Stimulated activated CD8-positive, alpha-beta memory T cell treated with anti-CD3 and anti-CD28 coated beads, Interleukin-12 subunit alpha, Interleukin-12 subunit beta, amount 100 ng/mL, for 24 hours (primary cell): ENCODE results near the gene ACOT9.
A peak's percentile ranks its signal among the peaks of the same experiment; 100 is the strongest.
"Not testable (repeated sequence)": the region's sequence is repeated elsewhere in the genome, so short reads cannot be mapped to it uniquely, and the experiment has no call there.

ENCODE experiments used
- DNase-seq: peaks from one replicate; pipeline ENCODE4 v3.0.0-alpha.2; 2020; ENCODE audit errors: extremely low read depth

ACOT9 gene

DNA sequence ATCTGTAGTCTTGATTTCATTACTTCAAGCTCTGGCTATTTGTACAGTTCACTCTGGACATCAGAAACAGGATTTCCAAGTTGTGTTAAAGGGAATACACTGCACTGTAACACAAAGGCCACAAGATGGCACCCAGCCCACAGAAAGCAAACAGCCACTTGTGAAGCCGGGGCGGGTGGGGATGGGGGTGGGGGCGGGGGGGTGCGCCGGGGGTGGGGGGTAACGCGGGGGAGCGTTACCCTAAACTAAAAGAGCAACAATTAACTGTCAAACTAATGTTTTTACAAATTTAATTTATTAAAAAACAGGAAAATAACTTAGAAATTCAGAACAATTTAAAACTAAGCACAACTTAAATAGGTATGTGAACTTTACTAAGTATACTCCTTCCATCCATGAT lies 48.5 kb downstream of the ACOT9 start:
- no peak for DNase-seq

DNA sequence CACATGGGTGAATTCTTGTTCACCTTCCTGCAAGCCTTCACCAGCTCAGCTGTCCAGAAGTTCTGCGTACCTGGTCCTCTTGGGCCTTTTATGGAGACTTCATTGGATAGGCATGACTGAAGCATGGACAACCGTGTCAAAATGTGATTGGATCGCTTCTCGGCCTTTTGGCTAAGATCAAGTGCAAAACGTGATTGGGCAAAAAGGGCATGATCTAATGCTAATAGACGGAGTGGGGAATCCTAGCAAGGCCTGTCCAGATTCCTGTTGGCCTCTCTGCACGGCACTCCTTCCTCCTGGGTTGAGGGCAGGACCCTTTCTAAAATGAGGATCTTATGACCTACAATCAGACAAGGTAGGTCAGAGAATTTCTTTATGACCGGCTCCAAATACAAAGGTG lies 50.9 kb downstream of the ACOT9 start:
- no peak for DNase-seq

DNA sequence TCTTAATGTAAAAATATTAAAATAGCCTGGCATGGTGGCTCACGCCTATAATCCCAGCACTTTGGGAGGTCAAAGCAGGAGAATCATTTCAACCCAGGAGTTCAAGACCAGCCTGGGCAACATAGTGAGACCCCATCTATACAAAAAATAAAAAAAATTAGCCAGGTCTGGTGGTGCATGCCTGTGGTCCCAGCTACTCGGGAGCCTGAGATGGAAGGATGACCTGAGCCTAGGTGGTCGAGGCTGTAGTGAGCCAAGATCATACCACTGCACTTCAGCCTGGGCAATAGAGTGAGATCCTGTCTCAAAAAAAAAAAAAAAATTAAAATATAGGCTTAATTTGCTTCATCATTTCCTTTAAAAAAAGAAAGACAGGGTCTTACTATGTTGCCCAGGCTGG lies 66.6 kb downstream of the ACOT9 start:
- DNase-seq = not testable (repeated sequence)

DNA sequence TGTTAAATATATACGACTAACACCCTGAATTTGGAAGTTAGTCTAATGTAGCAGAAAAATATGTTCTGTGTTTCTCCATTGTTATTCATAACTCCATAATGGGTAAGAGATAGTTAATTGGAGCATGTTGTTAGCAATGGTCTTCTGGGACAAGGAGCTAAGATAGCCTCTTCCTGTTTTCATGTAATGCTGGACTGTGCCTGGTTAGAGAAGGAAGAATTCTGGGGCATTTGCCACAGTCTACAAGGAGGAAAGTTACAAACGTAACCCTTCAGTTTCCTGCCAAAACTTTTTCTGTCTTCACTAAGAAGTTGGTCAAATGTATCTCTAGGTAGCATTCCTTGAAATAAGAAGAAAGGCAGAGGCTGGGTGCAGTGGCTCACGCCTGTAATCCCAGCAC lies 70.0 kb downstream of the ACOT9 start:
- no peak for DNase-seq

DNA sequence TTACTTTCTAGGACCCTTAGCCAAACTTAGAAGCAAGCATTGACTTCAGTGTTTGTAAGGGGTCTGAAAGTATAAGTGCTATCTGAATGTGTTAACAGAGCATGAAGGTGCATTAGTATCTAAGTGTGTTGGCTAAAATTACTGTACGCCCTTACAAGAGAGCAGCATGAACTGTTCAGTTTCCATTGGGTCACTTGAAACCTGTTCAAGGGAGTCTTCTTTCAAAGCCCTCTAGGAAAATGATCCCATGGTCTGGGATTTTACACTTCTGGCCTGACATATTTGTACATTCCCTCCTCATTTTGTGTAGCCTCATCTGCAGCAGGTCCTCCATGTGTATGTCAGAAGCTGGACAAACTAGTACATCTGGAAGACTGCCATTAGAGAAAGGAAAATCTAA lies 72.5 kb downstream of the ACOT9 start:
- no peak for DNase-seq

DNA sequence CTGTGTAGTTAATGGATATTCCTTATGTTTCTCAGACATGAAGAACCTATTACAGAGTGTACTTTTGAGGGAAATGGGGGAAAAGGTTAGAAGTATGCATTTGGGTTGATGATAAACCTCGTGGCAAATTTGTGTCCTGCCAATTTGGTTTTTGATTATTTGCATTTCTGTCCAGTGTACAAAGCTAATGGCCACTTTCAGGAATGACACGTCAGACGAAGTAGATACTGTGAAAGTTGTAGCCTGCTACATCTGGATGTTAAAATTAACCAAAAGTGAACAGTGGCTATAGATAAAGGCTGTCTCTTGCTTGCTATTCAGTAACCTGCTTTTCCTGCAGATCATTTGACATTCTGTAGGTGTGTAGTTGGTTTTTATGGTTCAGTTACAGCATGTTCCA lies 74.7 kb downstream of the ACOT9 start:
- DNase-seq = no peak

DNA sequence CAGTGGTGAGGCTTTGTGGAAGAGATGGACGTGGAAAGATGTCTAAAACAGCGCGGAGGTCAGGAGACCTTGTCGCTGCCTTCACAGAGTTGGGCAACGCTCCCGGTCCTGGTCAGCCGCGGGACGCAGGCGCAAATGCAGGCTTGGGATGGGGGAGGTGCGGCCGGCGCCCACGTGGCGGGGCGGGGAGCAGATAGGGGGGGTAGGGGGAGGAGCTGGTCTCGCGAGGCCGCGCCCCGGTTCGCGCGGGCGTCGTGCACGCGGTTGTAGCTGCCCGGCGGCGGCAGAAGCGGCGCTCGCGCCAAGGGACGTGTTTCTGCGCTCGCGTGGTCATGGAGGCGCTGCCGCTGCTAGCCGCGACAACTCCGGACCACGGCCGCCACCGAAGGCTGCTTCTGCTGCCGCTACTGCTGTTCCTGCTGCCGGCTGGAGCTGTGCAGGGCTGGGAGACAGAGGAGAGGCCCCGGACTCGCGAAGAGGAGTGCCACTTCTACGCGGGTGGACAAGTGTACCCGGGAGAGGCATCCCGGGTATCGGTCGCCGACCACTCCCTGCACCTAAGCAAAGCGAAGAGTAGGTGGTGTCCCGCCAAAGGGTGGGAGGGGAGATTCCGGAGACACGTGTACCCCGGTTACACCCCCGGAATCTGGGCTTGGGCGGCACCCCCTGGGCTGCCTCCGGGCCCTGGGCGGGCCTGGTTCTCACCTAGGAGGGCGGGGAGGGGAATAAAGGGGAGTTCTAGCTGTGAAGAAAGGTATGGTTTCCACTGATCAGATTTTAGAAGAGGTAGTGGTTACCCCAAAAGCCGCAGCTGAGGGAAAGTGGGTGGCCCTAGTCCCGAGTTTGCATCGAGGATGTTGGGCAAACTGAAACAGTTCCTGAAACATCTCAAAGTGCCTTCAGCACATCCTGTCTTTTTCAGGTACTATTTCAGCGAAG lies 75.6 kb downstream of the ACOT9 start, which contains the start of gene PRDX4:
TSS of gene PRDX4 (plus strand) at position 255 of the 939 bp plus-strand sequence. CDS start at position 333, 78 bp downstream.
- DNase-seq = peak; percentile 51

DNA sequence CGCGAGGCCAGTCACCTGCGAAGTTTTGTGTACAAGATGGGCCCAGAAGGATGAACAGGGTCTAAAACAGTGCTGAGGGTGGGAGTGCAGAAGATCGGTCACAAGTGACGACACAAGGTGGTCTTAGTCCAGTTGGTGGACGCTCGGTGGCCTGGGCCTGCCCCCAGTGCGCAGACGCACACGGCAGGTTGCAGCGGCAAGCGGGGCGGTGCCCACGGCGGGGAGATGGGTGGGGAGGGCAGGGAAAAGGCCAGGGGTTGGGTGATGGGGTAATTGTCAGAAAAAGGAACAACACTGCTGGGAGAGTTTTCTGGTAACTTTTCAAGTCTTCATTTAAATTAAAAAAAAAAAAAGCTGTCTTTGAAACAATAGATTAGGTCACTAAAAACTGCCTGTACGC lies 76.8 kb downstream of the ACOT9 start:
- no peak for DNase-seq

DNA sequence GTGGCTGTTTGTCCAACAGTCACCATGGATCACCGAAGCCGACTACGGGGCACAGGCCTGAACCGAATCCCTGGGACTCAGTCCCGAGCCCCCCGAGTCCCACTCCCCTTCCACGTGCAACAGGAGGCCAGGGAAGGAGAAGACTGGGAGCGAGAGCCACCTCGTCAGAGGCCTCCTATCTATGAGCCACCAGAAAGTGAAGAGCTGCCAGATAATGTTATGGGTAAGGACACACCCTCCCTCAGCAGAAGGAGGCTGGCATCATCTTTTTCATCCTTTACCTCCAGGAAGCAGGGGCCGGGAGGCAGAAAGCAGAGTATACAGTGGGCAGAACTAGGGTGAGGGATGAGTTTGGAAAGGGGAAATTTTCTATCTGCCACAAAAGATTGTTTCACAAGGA lies 78.6 kb downstream of the ACOT9 start:
- no peak for DNase-seq

DNA sequence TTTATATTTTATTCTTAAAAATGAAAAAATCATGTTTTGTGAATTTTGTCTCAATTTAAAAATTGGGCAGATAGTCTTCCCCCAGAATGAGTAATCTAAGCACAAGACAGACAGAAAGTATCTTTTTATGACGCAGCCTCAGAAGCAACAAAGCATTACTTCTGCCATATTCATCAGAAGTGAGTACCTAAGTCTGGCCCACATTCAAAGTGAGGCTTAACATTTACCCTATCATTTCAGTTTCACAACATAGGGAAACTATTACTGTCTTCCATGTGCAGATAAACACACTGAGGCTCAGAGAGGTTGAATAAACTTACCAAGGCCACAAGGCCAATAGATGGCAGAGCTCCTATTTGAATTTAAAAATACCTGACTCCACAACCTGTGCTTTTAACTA lies 80.2 kb downstream of the ACOT9 start:
- DNase-seq = no peak

DNA sequence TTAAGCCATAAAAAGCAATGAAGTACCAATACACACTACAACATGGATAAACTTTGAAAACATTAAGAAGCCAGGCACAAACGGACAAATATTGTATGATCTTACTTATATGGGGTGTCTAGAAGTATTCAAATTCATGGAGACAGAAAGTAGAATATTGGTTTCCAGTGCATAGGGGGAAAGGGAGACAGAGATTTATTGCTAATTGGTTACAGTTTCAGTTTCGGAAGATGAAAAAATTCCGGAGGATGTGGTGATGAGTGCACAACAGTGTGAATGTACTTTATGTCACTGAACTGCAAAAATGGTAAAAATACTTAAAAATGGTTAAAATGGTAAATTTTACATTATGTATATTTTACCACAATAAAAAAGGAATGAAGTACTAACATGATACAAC lies 80.9 kb downstream of the ACOT9 start:
- DNase-seq = no peak

DNA sequence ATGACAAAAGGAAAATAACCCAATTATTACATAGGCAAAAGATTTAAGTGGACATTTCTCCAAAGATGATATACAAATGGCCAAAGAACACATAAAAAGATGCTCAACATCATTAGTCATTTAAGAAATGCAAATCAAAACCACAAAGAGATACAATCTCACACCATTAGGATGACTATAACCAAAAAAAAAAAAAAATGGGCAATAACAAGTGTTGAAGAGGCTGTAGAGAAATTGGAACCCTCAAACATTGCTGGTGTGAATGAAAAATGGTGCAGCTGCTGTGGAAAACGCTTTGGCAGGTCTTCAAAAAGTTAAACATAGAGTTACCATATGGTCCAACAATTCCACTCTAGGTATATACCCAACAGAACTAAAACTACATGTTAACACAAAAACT lies 81.4 kb downstream of the ACOT9 start:
- no peak for DNase-seq

DNA sequence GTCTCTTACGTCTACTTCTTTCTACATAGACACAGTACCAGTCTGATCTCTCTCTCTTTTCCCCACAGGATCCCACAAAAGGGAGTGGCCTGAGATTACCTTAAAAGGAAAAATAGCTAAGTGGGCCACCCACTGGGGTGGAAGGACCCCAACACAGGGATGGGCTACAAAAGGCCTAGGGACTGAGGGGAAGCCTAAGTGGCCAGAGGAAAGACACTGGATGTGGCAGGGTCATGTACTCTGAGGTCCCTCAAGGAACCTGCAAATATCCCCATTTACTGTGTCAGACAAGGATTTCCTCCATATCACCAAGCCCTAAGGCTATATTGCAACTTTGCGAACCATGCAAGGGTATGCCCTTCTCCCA lies 82.3 kb downstream of the ACOT9 start:
- no peak for DNase-seq

DNA sequence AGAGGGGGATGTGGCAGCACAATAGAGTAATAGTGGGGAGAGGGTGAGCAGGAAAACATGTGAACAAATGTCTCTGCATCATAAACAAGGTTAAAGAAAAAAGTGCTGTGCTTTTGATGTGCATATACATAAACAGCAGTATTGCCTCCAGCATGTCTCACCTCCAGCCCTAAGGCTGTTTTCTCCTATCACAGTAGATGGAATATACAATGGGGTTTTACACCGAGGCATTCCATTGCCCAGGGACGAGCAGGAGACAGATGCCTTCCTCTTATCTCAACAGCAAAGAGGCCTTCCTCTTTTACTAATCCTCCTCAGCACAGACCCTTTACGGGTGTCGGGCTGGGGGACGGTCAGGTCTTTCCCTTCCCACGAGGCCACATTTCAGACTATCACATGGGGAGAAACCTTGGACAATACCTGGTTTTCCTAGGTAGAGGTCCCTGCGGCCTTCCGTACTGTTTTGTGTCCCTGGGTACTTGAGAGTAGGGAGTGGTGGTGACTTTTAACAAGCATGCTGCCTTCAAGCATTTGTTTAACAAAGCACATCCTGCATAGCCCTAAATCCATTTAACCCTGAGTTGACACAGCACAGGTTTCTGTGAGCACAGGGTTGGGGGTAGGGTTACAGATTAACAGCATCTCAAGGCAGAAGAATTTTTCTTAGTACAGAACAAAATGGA lies 82.9 kb downstream of the ACOT9 start:
- not testable (repeated sequence) for DNase-seq

DNA sequence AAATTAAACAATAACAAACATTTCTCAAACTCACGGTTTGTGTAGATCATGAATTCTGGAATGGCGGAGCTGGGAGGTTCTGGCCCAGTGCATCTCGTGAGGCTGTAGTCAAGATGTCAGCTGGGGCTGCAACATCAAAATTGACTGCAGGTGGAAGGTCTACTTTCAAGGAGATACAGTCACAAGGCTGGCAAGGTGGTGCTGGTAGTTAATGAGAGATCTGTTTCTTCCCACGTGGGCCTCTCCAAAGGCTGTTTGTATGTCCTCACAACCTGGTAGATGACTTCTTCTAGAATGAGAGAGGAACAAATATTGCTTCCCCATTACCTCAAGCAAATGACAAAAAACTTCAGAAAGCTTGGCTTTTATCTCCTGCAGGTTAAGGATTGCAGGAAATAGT lies 83.7 kb downstream of the ACOT9 start:
- DNase-seq = no peak

DNA sequence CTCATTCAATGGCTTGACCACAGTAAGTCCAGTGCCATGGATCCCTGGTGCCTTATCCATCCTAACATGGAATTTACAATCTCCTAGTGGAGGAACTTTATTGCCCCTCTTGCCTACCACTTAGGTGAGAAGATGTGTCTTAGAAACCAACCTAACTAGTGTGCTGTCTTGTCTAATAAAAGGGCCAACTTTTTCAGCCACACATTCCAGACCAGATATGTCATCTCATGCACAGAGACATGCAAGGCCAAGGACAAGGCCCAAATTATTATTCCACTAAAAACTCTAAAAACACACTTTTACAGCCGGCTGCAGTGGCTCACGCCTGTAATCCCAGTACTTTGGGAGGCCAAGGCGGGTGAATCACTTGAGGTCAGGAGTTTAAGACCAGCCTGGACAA lies 86.4 kb downstream of the ACOT9 start:
- DNase-seq = no peak

DNA sequence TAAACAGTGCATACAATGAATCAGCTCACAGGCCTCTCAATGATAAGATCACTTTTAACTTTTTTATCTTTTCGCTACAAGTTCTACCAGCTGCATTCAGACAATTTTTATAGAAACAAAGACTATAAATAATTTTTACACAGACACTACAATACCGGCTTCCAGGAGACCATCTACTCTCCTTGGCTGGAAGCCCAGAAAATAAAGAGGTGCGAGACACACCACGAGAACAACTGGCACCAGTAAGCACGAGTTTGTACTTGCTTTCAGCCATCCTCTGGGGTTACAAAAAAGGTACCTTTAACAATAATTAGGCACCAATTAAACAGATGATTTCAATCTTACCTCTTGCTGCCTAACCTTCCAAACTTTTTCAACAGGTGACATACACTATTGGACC lies 87.0 kb downstream of the ACOT9 start:
- no peak for DNase-seq
